ENCODE results near the gene MX2.

DNA sequence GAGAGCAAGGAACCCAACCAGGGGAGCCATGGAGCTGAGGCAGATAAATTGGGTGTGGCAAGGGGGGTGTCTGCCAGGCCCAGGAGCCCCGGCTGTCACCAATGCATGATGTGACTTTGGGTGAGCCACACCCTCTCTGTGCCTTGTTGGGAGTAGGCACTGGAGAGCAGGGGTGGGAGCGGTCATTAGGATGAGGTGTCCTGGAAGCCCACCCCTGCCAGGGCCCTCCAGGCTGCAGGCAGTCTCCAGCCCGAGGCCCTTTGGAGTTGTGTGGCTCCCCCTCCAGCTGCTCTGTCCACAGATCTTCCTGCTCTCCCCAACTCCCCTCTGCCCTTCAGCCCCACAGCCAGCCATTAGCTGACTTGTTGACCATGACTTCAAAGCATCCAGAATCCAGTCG is 11.4 kb downstream of the MX2 start:
- TF ChIP-seq EP300 (IDR thresholded peaks at IDR 0.05; ENCODE audit: borderline replicate concordance in 1 of 2, low read depth in 2 of 2, low read length in 2 of 2) = no peak
- no peak for TF ChIP-seq SP1 (IDR thresholded peaks at IDR 0.05; ENCODE audit: low read depth, low read length)
- TF ChIP-seq ZNF274 (IDR thresholded peaks at IDR 0.05; ENCODE audit: borderline replicate concordance, extremely low read depth, low read length) = no peak
- TF ChIP-seq, protein P1, sequence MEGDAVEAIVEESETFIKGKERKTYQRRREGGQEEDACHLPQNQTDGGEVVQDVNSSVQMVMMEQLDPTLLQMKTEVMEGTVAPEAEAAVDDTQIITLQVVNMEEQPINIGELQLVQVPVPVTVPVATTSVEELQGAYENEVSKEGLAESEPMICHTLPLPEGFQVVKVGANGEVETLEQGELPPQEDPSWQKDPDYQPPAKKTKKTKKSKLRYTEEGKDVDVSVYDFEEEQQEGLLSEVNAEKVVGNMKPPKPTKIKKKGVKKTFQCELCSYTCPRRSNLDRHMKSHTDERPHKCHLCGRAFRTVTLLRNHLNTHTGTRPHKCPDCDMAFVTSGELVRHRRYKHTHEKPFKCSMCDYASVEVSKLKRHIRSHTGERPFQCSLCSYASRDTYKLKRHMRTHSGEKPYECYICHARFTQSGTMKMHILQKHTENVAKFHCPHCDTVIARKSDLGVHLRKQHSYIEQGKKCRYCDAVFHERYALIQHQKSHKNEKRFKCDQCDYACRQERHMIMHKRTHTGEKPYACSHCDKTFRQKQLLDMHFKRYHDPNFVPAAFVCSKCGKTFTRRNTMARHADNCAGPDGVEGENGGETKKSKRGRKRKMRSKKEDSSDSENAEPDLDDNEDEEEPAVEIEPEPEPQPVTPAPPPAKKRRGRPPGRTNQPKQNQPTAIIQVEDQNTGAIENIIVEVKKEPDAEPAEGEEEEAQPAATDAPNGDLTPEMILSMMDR (IDR thresholded peaks at IDR 0.05; ENCODE audit: control extremely low read depth in 1 of 3, insufficient read depth in 1 of 3, low read depth in 1 of 3, low read length in 3 of 3) = no peak
- no peak for TF ChIP-seq CEBPB (IDR thresholded peaks at IDR 0.05; ENCODE audit: low read depth, low read length)
- no peak for TF ChIP-seq POLR2AphosphoS5 (IDR thresholded peaks at IDR 0.05; ENCODE audit: low read depth, low read length)
- no peak for TF ChIP-seq PHF8 (conservative IDR thresholded peaks at IDR 0.05; ENCODE audit: low read depth, low read length)
- no peak for TF ChIP-seq POLR2A (IDR thresholded peaks at IDR 0.05; ENCODE audit: control extremely low read depth in 1 of 2, low read depth in 2 of 2, low read length in 2 of 2)
- no peak for TF ChIP-seq TAF1 (IDR thresholded peaks at IDR 0.05; ENCODE audit: low read depth, low read length)
- TF ChIP-seq BRCA1 (IDR thresholded peaks at IDR 0.05; ENCODE audit: low read depth, low read length) = no peak
